GM12891 (cell line): ENCODE results near the gene ALKBH6.
"Not testable (repeated sequence)": the region's sequence is repeated elsewhere in the genome, so short reads cannot be mapped to it uniquely, and the experiment has no call there.

Experiments used
- DNase-seq: peaks from one replicate; pipeline ENCODE4 v3.0.0; 2011; ENCODE audit warnings: low spot score; ENCODE audit not compliant: insufficient read length
- FAIRE-seq: peaks from 2 replicates; lab custom pipeline; 2011; peaks lifted over from hg19 to GRCh38; lab: Jason Lieb, UNC
- PAX5 ChIP-seq: IDR thresholded peaks from 2 replicates; pipeline ENCODE4 v1.6.1; 2011; ENCODE audit warnings: low read length, moderate library complexity, mild to moderate bottlenecking; ENCODE audit not compliant: insufficient read depth, severe bottlenecking
- POLR2A ChIP-seq: IDR thresholded peaks from 2 replicates; pipeline ENCODE4 v1.6.1; 2011; ENCODE audit warnings: low read depth, low read length, control low read depth
- POLR2AphosphoS5 ChIP-seq: IDR thresholded peaks from 2 replicates; pipeline ENCODE4 v1.6.1; 2011; ENCODE audit warnings: low read depth, low read length, control low read depth
- POU2F2 ChIP-seq: IDR thresholded peaks from 2 replicates; pipeline ENCODE4 v1.6.1; 2011; ENCODE audit warnings: low read depth, mild to moderate bottlenecking, control low read depth, low read length, moderate library complexity
- SPI1 ChIP-seq: IDR thresholded peaks from 2 replicates; pipeline ENCODE4 v1.6.1; 2011; ENCODE audit warnings: low read depth, low read length, control low read depth
- TAF1 ChIP-seq: IDR thresholded peaks from 2 replicates; pipeline ENCODE4 v1.6.1; 2011; ENCODE audit warnings: low read depth, low read length, control low read depth

Gene ALKBH6

DNA sequence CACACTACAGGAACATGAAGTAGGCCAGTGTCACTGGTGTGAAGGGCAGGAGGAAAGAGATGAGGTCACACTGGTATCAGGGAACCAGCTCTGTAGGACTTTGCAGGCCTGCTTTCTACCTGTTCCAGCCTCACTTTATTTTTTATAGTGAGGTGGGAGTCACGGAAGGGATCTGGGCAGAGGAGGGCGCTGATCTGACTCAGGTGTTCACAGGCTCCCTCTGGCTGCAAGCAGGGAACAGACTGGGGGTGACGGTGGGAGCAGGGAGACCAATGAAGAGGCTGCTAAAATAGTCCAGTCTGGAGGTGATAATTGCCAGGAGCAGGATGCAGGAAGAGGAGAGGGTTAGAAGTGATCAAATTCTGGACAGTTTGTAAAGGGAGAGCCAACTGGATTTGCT, 37.2 kb upstream of the ALKBH6 start:
- TF ChIP-seq POLR2A (no peak), TAF1 (no peak), SPI1 (no peak), POLR2AphosphoS5 (no peak), POU2F2 (no peak), PAX5 (no peak)

GRCh38 chr19:36049080-36049698, 35.2 kb upstream of the ALKBH6 start:
- TF ChIP-seq POU2F2 (no peak), POLR2A (no peak), POLR2AphosphoS5 (no peak), SPI1 (no peak), TAF1 (no peak), PAX5 (no peak)
- no peak for DNase-seq
- FAIRE-seq, result no peak

More for the DNA sequence above, 37.2 kb upstream of the ALKBH6 start:
- FAIRE-seq (no peak), DNase-seq (no peak)

GRCh38 chr19:36047835-36048234, 33.8 kb upstream of the ALKBH6 start:
- DNase-seq (no peak), FAIRE-seq (no peak)

DNA sequence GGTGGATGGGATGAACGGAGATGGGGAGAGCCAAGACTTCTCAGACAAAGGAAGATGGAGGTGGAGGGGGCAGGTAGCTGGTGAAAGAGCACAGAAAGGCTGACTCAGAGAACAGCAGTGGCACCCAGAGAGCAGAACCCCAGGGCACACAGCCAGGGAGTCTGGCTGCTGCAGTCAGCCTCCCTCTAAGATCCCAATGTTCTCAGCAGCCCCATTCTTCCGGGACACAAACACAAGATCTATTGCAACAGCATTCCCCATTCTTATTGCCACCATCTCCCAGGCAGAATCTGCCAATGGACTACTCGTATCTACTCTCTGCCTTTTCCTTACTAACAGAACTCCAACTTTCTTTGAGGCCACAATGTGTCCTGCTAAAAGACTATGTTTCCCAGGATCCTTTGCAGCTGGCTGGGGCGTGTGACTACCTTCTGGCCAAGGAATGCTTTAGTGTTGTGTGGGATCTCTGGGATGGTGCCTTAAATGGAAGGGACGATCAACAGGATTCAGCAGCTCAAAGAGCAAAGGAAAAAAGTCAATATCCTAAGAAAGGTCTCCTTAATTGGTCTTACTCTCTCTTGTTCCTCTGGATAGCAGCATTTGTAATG, 32.5 kb upstream of the ALKBH6 start:
- TF ChIP-seq SPI1, result no peak
- TF ChIP-seq PAX5, result no peak
- no peak for TF ChIP-seq POU2F2
- TF ChIP-seq POLR2AphosphoS5, result no peak
- no peak for TF ChIP-seq POLR2A
- no peak for TF ChIP-seq TAF1
- DNase-seq, result no peak
- no peak for FAIRE-seq

More at GRCh38 chr19:36047835-36048234, 33.8 kb upstream of the ALKBH6 start:
- TF ChIP-seq SPI1 (no peak), POLR2AphosphoS5 (no peak), PAX5 (no peak), TAF1 (no peak), POLR2A (no peak), POU2F2 (no peak)

DNA sequence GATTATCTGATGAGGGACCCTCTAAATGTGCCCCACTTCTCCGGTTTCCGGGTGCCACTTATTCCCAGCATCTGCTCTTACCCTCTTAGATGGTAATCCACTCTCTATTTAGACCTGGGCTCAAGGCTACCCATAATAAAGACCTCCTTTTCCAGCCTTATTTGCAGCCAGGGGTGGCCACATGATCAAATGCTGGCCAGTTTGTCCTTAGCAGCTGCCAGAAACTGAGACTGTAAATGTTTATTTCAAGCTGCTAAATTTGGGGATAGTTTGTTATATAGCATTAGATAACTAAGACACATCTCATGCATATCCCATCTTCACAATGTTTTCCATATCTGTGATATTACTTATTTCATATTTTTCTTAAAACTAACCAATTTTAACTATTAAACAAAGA, 29.9 kb upstream of the ALKBH6 start:
- TF ChIP-seq SPI1 (no peak), PAX5 (no peak), POU2F2 (no peak), TAF1 (no peak), POLR2AphosphoS5 (no peak), POLR2A (no peak)
- FAIRE-seq (no peak), DNase-seq (no peak)

- no peak for DNase-seq
- no peak for TF ChIP-seq SPI1
- no peak for TF ChIP-seq POLR2A
- no peak for TF ChIP-seq POU2F2
- no peak for TF ChIP-seq PAX5
- TF ChIP-seq TAF1, result no peak
- TF ChIP-seq POLR2AphosphoS5, result no peak
These were observed 27.8 kb upstream of the ALKBH6 start for GRCh38 chr19:36041831-36042230.

GRCh38 chr19:36041092-36041491, 27.1 kb upstream of the ALKBH6 start:
- FAIRE-seq, DNase-seq: not testable (repeated sequence)

More at GRCh38 chr19:36041831-36042230, 27.8 kb upstream of the ALKBH6 start:
- FAIRE-seq, result no peak

- TF ChIP-seq TAF1, result no peak
- TF ChIP-seq POLR2A, result no peak
- no peak for TF ChIP-seq SPI1
- no peak for TF ChIP-seq PAX5
- TF ChIP-seq POU2F2, result no peak
- TF ChIP-seq POLR2AphosphoS5, result no peak
- FAIRE-seq, result no peak
- DNase-seq, result no peak
These were observed 26.5 kb upstream of the ALKBH6 start for GRCh38 chr19:36040495-36040894.

DNA sequence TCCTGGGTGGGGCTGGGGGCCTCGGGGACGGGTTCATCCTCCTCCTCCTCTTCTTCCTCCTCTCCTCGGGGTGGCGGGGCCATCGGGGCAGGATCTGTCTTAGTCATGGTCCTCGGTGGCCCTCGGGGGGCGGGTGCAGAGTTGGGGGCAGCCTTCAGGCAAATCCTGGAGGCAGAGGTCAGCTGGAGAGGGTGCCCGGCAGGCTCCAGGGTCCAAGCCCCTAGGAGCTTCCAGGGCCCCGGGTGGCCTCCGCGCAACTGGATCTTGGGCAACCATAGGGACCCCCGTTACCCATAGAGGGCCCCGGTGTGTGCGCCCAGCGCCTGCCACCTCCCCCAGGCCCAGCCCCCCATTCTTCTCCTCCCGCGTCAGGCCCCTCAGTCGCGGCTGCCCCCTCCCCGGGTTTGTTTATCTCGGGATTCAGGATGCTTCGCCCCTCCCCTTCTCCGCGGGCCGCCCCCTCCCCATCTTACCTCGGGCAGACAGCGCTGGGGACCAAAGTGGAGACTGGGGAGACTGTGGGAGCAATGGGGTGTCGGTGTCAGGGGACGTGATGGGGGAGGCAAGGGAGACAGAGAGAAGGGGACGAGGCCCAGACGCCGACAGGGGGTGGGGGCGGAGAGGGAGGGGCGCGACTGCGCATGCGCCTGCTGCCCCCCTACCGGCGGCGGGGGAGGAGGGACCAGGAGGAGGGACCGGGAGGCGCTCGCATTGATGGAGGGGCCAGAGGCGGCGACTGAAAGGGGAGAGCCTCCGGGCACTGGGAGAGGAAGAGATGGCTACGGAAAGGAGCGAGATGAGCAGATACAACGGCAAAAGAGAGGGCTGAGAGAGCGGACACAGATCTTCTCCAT, 18.5 kb upstream of the ALKBH6 start, which contains the start of gene CLIP3:
Gene CLIP3 (minus strand): TSS at position 623 of the 854 bp plus-strand sequence. CDS start 516 bp downstream, at position 107.
- TF ChIP-seq POLR2A, result no peak
- no peak for TF ChIP-seq PAX5
- no peak for TF ChIP-seq POU2F2
- TF ChIP-seq TAF1, result no peak
- no peak for TF ChIP-seq SPI1
- no peak for TF ChIP-seq POLR2AphosphoS5
- peak; percentile 85 for DNase-seq
- no peak for FAIRE-seq

GRCh38 chr19:36031308-36031707, 17.3 kb upstream of the ALKBH6 start:
- FAIRE-seq (no peak), DNase-seq (no peak)
- TF ChIP-seq POU2F2, result no peak
- no peak for TF ChIP-seq POLR2A
- TF ChIP-seq SPI1, result no peak
- no peak for TF ChIP-seq TAF1
- TF ChIP-seq POLR2AphosphoS5, result no peak
- TF ChIP-seq PAX5, result no peak
